Bronchial epithelial cell (primary cell): ENCODE measurements around the gene SMC1A. TPM values are rescaled to one million over a fixed set of nuclear protein-coding genes. Genes with fewer than 3 reads are reported as not detected.

Experiments used
- DNase-seq: peaks from one replicate; pipeline ENCODE4 v3.0.0-alpha.2; 2010; ENCODE audit warnings: low read depth
- FAIRE-seq: peaks from 2 replicates; lab custom pipeline; 2011; peaks lifted over from hg19 to GRCh38; lab: Jason Lieb, UNC
- H3K27me3 ChIP-seq: 2 replicates; pipeline ENCODE4 v1.5.1; 2011; ENCODE audit warnings: low read length; ENCODE audit not compliant: control insufficient read depth, insufficient read depth
- H3K36me3 ChIP-seq: 2 replicates; pipeline ENCODE4 v1.5.1; 2011; ENCODE audit warnings: low read length; ENCODE audit not compliant: control insufficient read depth, insufficient read depth
- H3K4me3 ChIP-seq: 2 replicates; pipeline ENCODE4 v1.5.1; 2011; ENCODE audit warnings: mild to moderate bottlenecking, low read depth, low read length, control low read depth
- CTCF ChIP-seq: IDR thresholded peaks from 2 replicates; pipeline ENCODE4 v1.5.1; 2011; ENCODE audit warnings: mild to moderate bottlenecking, moderate library complexity, low read length, control low read depth, inconsistent platforms; ENCODE audit not compliant: insufficient read depth, severe bottlenecking
- total RNA-seq: library from RNA; depleted of rRNA; stranded (reverse); fragments of >200 nt; gene quantifications from 2 replicates; pipeline ENCODE4 v1.2.1, GENCODE V29; 2014

The SMC1A gene
- total RNA-seq, 1 donor from 2014 or later: 9.0 TPM

- H3K36me3 ChIP-seq: no peaks in the 10 kb centered on the region
- no peak for TF ChIP-seq CTCF
- peak overlapping the region; percentile 38 for H3K4me3 ChIP-seq
- FAIRE-seq (no peak), DNase-seq (peak; percentile 61)
- no peaks in the 10 kb centered on the region for H3K27me3 ChIP-seq
Measured at GRCh38 chrX:53440621-53441517, 18.4 kb upstream of the SMC1A start.

- FAIRE-seq: no peak
- Histone ChIP-seq H3K27me3 (no peaks in the 10 kb centered on the region), H3K4me3 (peak overlapping the region; percentile 38), H3K36me3 (no peaks in the 10 kb centered on the region)
- no peak for DNase-seq
- TF ChIP-seq CTCF: no peak
Measured at GRCh38 chrX:53440101-53440500, 17.6 kb upstream of the SMC1A start.

- no peak for TF ChIP-seq CTCF
- H3K27me3 ChIP-seq: no peaks in the 10 kb centered on the region
Measured at GRCh38 chrX:53438832-53439230, 16.4 kb upstream of the SMC1A start.

GRCh38 chrX:53438174-53438831, 15.8 kb upstream of the SMC1A start:
- Histone ChIP-seq H3K4me3 (no peak overlapping the region), H3K36me3 (no peaks in the 10 kb centered on the region), H3K27me3 (no peaks in the 10 kb centered on the region)
- FAIRE-seq (no peak), DNase-seq (no peak)
- TF ChIP-seq CTCF: no peak

More at GRCh38 chrX:53438832-53439230, 16.4 kb upstream of the SMC1A start:
- H3K4me3 ChIP-seq: no peak overlapping the region
- FAIRE-seq (no peak), DNase-seq (no peak)
- no peaks in the 10 kb centered on the region for H3K36me3 ChIP-seq

GRCh38 chrX:53437206-53437605, 14.8 kb upstream of the SMC1A start:
- TF ChIP-seq CTCF: no peak
- H3K27me3 ChIP-seq: no peaks in the 10 kb centered on the region
- FAIRE-seq (no peak), DNase-seq (no peak)
- H3K36me3 ChIP-seq: no peaks in the 10 kb centered on the region
- H3K4me3 ChIP-seq: no peak overlapping the region
